Fibroblast of the aortic adventitia (primary cell): Measurements from ENCODE around the gene TNFAIP8. TPM values are rescaled to one million over a fixed set of nuclear protein-coding genes. Genes with fewer than 3 reads are reported as not detected.

Experiments used
- DNase-seq: peaks from one replicate; pipeline ENCODE4 v3.0.0-alpha.2; 2010; ENCODE audit warnings: low read depth
- H3K4me3 ChIP-seq: 2 replicates; pipeline ENCODE4 v1.5.1; 2011; ENCODE audit warnings: low read depth, mild to moderate bottlenecking, control low read depth, low read length, moderate library complexity
- CTCF ChIP-seq: IDR thresholded peaks from 2 replicates; pipeline ENCODE4 v1.5.1; 2011; ENCODE audit warnings: mild to moderate bottlenecking, low read length, control low read depth, inconsistent platforms; ENCODE audit not compliant: insufficient read depth
- total RNA-seq: library from RNA; depleted of rRNA; stranded (reverse); fragments of >200 nt; gene quantifications from 2 replicates; pipeline ENCODE4 v1.2.3, GENCODE V29; 2012; ENCODE audit warnings: low replicate concordance

Gene TNFAIP8
- total RNA-seq, 1 donor, result 33.3 TPM

- TF ChIP-seq CTCF, result no peak
- H3K4me3 ChIP-seq, result no peak overlapping the region
These were observed 16.5 kb upstream of the TNFAIP8 start for GRCh38 chr5:119339344-119339743.

GRCh38 chr5:119339965-119340364, 15.9 kb upstream of the TNFAIP8 start:
- no peak for TF ChIP-seq CTCF
- H3K4me3 ChIP-seq, result no peak overlapping the region
- DNase-seq, result no peak

More at GRCh38 chr5:119339344-119339743, 16.5 kb upstream of the TNFAIP8 start:
- no peak for DNase-seq

- TF ChIP-seq CTCF, result no peak
- no peak overlapping the region for H3K4me3 ChIP-seq
- DNase-seq, result no peak
These were observed 15.1 kb upstream of the TNFAIP8 start for GRCh38 chr5:119340597-119341218.

- no peak for DNase-seq
- no peak for TF ChIP-seq CTCF
- H3K4me3 ChIP-seq, result no peak overlapping the region
These were observed 14.1 kb upstream of the TNFAIP8 start for GRCh38 chr5:119341452-119342349.

- H3K4me3 ChIP-seq, result no peak overlapping the region
- peak; percentile 18 for DNase-seq
- TF ChIP-seq CTCF, result no peak
These were observed 13.4 kb upstream of the TNFAIP8 start for GRCh38 chr5:119342406-119342805.

GRCh38 chr5:119343052-119343451, 12.8 kb upstream of the TNFAIP8 start:
- H3K4me3 ChIP-seq, result no peak overlapping the region
- TF ChIP-seq CTCF, result no peak
- DNase-seq, result no peak
